Kidney (tissue), 14 donors: ENCODE results near the gene KDM8. TPM values are rescaled to one million over a fixed set of nuclear protein-coding genes. Genes with fewer than 3 reads are reported as not detected.
A peak's percentile ranks its signal among the peaks of the same experiment; 100 is the strongest.

Source experiments
- DNase-seq, 5 donors: peaks; one replicate each; pipeline ENCODE4 v3.0.0-alpha.2; 2013 to 2020
- FAIRE-seq: peaks from 2 replicates; lab custom pipeline; 2012; peaks lifted over from hg19 to GRCh38; lab: Jason Lieb, UNC
- H3K27ac ChIP-seq, 2 donors: one replicate each; pipeline ENCODE4 v1.7.0; 2013; ENCODE audit warnings: low read depth in 2 of 2, low read length in 2 of 2, inconsistent platforms in 1 of 2
- H3K27me3 ChIP-seq: one replicate; pipeline ENCODE4 v1.7.1; 2013; ENCODE audit warnings: low read length, inconsistent platforms; ENCODE audit not compliant: control insufficient read depth, insufficient read depth
- H3K36me3 ChIP-seq, 3 donors: one replicate each; pipeline versions ENCODE4 v1.7.0 to v1.7.1; 2013; ENCODE audit warnings: low read length in 3 of 3, control low read depth in 1 of 3, inconsistent platforms in 1 of 3; ENCODE audit not compliant: insufficient read depth in 3 of 3, control insufficient read depth in 2 of 3
- H3K4me1 ChIP-seq, 3 donors: one replicate each; pipeline versions ENCODE4 v1.7.0 to v1.7.1; 2013; ENCODE audit warnings: low read length in 3 of 3, inconsistent platforms in 1 of 3, low read depth in 1 of 3; ENCODE audit not compliant: control insufficient read depth in 2 of 3, insufficient read depth in 2 of 3
- H3K4me3 ChIP-seq, 3 donors: one replicate each; pipeline versions ENCODE4 v1.7.0 to v1.8.1; 2013; ENCODE audit warnings: low read length in 3 of 3, control low read depth in 1 of 3, inconsistent platforms in 1 of 3
- H3K9ac ChIP-seq, 3 donors: one replicate each; pipeline versions ENCODE4 v1.7.0 to v1.7.1; 2013; ENCODE audit warnings: low read length in 3 of 3, control low read depth in 1 of 3, inconsistent platforms in 1 of 3
- H3K9me3 ChIP-seq, 3 donors: one replicate each; pipeline versions ENCODE4 v1.7.0 to v1.7.1; 2013; ENCODE audit warnings: low read length in 3 of 3, control low read depth in 1 of 3, inconsistent platforms in 1 of 3; ENCODE audit not compliant: control insufficient read depth in 2 of 3, insufficient read depth in 1 of 3
- intact Hi-C: fragments of 100-400 bp; cut with DNase I; formaldehyde crosslinking; loops from one replicate; pipeline ENCODE4 v1.11.1; 2022
- polyA plus RNA-seq: library from polyadenylated mRNA; stranded (reverse); fragments of 350-450 nt; fragmentation: Illumina TruSeq; extraction: RNeasy Lipid Tissue Mini Kit (QIAGEN cat#74804); gene quantifications from one replicate; pipeline ENCODE4 v1.2.3, GENCODE V29; 2014; ENCODE audit warnings: low read depth, low replicate concordance; ENCODE audit not compliant: insufficient read depth
- total RNA-seq: library from RNA; stranded (reverse); fragmentation: NEBNext Ultra II Directional; extraction: Animal tissue kit (Norgen Biotek cat#: 25700); gene quantifications from one replicate; pipeline ENCODE4 v1.2.1, GENCODE V29; 2021
- TF ChIP-seq, protein P1 (sequence below): IDR thresholded peaks from 3 replicates; pipeline ENCODE4 v1.5.1; 2012; ENCODE audit warnings: mild to moderate bottlenecking, moderate library complexity, borderline replicate concordance; ENCODE audit not compliant: insufficient read depth; ENCODE audit errors: extremely low read depth
- donor health status: control.
- donor health status: control.
- donor health status: control.
- donor health status: control.
- donor health status: control.
- donor health status: DM: yes; HTN: yes; CAD: no.
- donor health status: Normal renal cell carcinoma (clear cell type).

Gene KDM8
- total and polyA plus RNA-seq, 2 donors from 2014 or later, result 6.3 to 8.5 TPM

DNA sequence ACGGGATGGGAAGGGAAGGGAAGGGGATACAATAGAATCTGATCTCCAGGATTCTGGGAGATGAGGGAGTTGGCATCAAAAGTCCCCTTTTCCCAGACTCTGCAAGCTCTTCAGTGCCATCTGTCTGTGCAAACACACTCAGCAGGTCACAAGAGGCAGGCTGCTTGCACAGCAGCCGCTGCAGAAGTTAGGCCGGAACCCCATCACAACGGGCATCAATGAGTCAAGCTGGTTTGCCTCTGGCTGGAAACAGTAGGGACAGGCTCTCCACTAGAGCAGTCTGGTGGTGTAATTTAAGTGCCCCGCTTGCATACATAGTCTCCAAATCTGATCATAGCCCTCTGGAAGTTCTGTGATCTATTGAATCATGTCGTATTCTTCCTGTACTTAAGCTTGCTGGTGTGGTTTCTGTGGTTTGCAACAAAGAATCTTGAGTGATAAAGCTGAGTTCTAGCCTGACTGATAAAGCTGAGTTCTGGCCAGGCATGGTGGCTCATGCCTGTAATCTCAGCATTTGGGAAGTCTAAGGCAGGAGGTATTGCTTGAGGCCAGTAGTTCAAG is 33.7 kb upstream of the KDM8 start:
- no peak overlapping the region for H3K9ac ChIP-seq
- intact Hi-C loops, result loop anchor here (10.0 kb wide), 2 partner anchors 195 to 285 kb away; no protein-coding TSS in a partner anchor
- H3K27ac ChIP-seq, result no peak overlapping the region
- no peaks in the 10 kb centered on the region for H3K4me1 ChIP-seq
- FAIRE-seq, result no peak
- peak in 1 of 5 donors; percentile 23 for DNase-seq
- no peaks in the 10 kb centered on the region for H3K27me3 ChIP-seq
- no peaks in the 10 kb centered on the region for H3K36me3 ChIP-seq
- H3K4me3 ChIP-seq, result no peak overlapping the region
- TF ChIP-seq, protein P1, sequence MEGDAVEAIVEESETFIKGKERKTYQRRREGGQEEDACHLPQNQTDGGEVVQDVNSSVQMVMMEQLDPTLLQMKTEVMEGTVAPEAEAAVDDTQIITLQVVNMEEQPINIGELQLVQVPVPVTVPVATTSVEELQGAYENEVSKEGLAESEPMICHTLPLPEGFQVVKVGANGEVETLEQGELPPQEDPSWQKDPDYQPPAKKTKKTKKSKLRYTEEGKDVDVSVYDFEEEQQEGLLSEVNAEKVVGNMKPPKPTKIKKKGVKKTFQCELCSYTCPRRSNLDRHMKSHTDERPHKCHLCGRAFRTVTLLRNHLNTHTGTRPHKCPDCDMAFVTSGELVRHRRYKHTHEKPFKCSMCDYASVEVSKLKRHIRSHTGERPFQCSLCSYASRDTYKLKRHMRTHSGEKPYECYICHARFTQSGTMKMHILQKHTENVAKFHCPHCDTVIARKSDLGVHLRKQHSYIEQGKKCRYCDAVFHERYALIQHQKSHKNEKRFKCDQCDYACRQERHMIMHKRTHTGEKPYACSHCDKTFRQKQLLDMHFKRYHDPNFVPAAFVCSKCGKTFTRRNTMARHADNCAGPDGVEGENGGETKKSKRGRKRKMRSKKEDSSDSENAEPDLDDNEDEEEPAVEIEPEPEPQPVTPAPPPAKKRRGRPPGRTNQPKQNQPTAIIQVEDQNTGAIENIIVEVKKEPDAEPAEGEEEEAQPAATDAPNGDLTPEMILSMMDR, result no peak
- peaks cover 0 to 4% (median 0%) of the 10 kb centered on the region in 3 donors for H3K9me3 ChIP-seq

DNA sequence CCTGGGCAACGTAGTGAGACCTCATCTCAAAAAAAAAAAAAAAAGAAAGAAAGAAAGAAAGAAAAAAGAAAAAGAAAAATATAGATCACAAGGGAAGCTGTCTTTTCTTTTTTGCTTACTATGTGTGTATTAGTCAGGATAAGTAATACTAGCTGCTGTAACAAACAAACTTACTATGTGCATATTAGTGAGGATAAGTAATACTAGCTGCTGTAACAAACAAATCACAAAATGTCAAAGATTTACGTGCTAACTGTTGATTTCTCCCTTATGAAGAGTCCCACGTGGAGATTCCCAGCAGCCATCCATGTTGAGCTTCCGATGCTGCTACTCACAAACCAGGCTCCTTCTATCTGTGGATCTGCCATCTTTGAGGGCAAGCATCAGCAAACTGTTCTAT is 31.7 kb upstream of the KDM8 start:
- FAIRE-seq, result no peak
- intact Hi-C loops, result loop anchor here (10.0 kb wide), 2 partner anchors 193 to 283 kb away; no protein-coding TSS in a partner anchor

DNA sequence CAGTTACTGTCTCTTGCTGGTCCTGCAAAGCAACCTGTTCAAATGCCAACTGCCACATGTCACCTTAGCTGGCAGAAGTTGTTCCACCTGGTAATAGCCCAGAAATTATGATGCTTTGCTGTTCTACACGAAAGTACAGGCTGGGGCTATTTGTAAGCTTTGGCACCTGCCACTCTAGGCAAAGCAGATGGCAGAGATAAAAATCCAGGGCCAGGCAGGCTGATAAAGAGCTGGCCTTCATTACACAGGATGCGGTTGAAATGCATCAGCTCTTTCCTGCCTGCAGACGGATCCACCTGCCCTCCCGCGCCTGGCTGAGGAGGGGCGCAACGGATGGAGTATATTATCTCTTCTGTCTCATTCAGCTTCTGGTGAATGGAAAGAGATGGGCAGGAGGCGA is 29.3 kb upstream of the KDM8 start:
- Histone ChIP-seq H3K4me1 (no peaks in the 10 kb centered on the region), H3K4me3 (no peak overlapping the region), H3K9ac (no peak overlapping the region), H3K36me3 (no peaks in the 10 kb centered on the region), H3K27ac (no peak overlapping the region), H3K27me3 (no peaks in the 10 kb centered on the region), H3K9me3 (peaks cover 0 to 4% (median 0%) of the 10 kb centered on the region in 3 donors)
- TF ChIP-seq, protein P1, result no peak
- intact Hi-C loops, result loop anchor here (10.0 kb wide), 2 partner anchors 191 to 281 kb away; no protein-coding TSS in a partner anchor
- FAIRE-seq (no peak), DNase-seq (peak in 1 of 5 donors; percentile 18)

More for the DNA sequence above, 31.7 kb upstream of the KDM8 start:
- Histone ChIP-seq H3K9ac (no peak overlapping the region), H3K27ac (no peak overlapping the region), H3K36me3 (no peaks in the 10 kb centered on the region), H3K4me3 (no peak overlapping the region), H3K9me3 (peaks cover 0 to 4% (median 0%) of the 10 kb centered on the region in 3 donors), H3K4me1 (no peaks in the 10 kb centered on the region), H3K27me3 (no peaks in the 10 kb centered on the region)
- no peak for DNase-seq
- TF ChIP-seq, protein P1, result no peak
